Calu3 (cell line): Measurements from ENCODE around the gene DCLK2. TPM values are rescaled to one million over a fixed set of nuclear protein-coding genes. Genes with fewer than 3 reads are reported as not detected.

Experiments used
- BruUV-seq: library from RNA; stranded (reverse); fragments of 400-500 nt; replicated peaks from 2 replicates; lab custom pipeline; 2021; lab: Mats Ljungman, UMichigan
- CTCF ChIA-PET: fragments of 300-600 bp; sonication (Branson Sonifier 250); formaldehyde crosslinking; loops from one replicate; lab custom pipeline; 2022; ENCODE audit warnings: antibody characterized with exemption; lab: Charles Lee
- DNase-seq: peaks from one replicate; pipeline ENCODE4 v3.0.0; 2022
- H3K27ac Mint-ChIP-seq: one replicate; pipeline ENCODE4 v1.8.0; 2022; ENCODE audit warnings: mixed read lengths; ENCODE audit not compliant: unreplicated experiment
- H3K27me3 Mint-ChIP-seq: one replicate; pipeline ENCODE4 v1.8.0; 2022; ENCODE audit warnings: mixed read lengths; ENCODE audit not compliant: unreplicated experiment
- H3K36me3 Mint-ChIP-seq: one replicate; pipeline ENCODE4 v1.8.0; 2022; ENCODE audit warnings: mild to moderate bottlenecking, moderate library complexity, mixed read lengths; ENCODE audit not compliant: insufficient read depth, unreplicated experiment
- H3K4me1 Mint-ChIP-seq: one replicate; pipeline ENCODE4 v1.8.0; 2022; ENCODE audit warnings: mild to moderate bottlenecking, low read depth, mixed read lengths; ENCODE audit not compliant: unreplicated experiment
- H3K4me3 Mint-ChIP-seq: one replicate; pipeline ENCODE4 v1.8.0; 2022; ENCODE audit warnings: mild to moderate bottlenecking, low read depth, moderate library complexity, mixed read lengths; ENCODE audit not compliant: unreplicated experiment
- H3K9me3 Mint-ChIP-seq: one replicate; pipeline ENCODE4 v1.8.0; 2022; ENCODE audit warnings: low read depth, mixed read lengths; ENCODE audit not compliant: unreplicated experiment
- CTCF ChIP-seq: fragments of 200-600 bp; IDR thresholded peaks from one replicate; pipeline ENCODE4 v1.8.0; 2022; ENCODE audit warnings: antibody characterized with exemption; ENCODE audit not compliant: unreplicated experiment
- intact Hi-C: fragments of 100-400 bp; cut with micrococcal nuclease; formaldehyde crosslinking; loops from one replicate; pipeline ENCODE4 v1.10.0; 2022; ENCODE audit not compliant: unreplicated experiment
- total RNA-seq: library from RNA; stranded (reverse); gene quantifications from 2 replicates; pipeline ENCODE4 v1.2.3, GENCODE V29; 2022

DCLK2 gene
- total RNA-seq, 1 experiment from 2014 or later: 0.31 TPM

GRCh38 chr4:150258569-150258968 lies 180.3 kb downstream of the DCLK2 start:
- intact Hi-C loops: no loop called here
- H3K36me3 Mint-ChIP-seq: no peaks in the 10 kb centered on the region
- H3K27ac Mint-ChIP-seq: no peak overlapping the region
- CTCF ChIA-PET: no interaction called here
- no peaks in the 10 kb centered on the region for H3K9me3 Mint-ChIP-seq
- TF ChIP-seq CTCF: no peak
- no TSS peak for BruUV-seq
- H3K4me1 Mint-ChIP-seq: no peaks in the 10 kb centered on the region
- no peak overlapping the region for H3K4me3 Mint-ChIP-seq
- H3K27me3 Mint-ChIP-seq: no peaks in the 10 kb centered on the region
- DNase-seq: no peak

- H3K4me3 Mint-ChIP-seq: no peak overlapping the region
- no peaks in the 10 kb centered on the region for H3K9me3 Mint-ChIP-seq
- H3K27ac Mint-ChIP-seq: no peak overlapping the region
- no peak for DNase-seq
- CTCF ChIA-PET: no interaction called here
- no TSS peak for BruUV-seq
- H3K27me3 Mint-ChIP-seq: no peaks in the 10 kb centered on the region
- intact Hi-C loops: no loop called here
- H3K36me3 Mint-ChIP-seq: no peaks in the 10 kb centered on the region
- no peak for TF ChIP-seq CTCF
- H3K4me1 Mint-ChIP-seq: no peaks in the 10 kb centered on the region
Observed at GRCh38 chr4:150259861-150260567, 181.8 kb downstream of the DCLK2 start.

- no TSS peak for BruUV-seq
- no peak for DNase-seq
Observed at GRCh38 chr4:150261571-150261970, 183.3 kb downstream of the DCLK2 start.

GRCh38 chr4:150262611-150263010 lies 184.4 kb downstream of the DCLK2 start:
- intact Hi-C loops: no loop called here
- no peaks in the 10 kb centered on the region for H3K27me3 Mint-ChIP-seq
- no peaks in the 10 kb centered on the region for H3K36me3 Mint-ChIP-seq
- H3K9me3 Mint-ChIP-seq: no peaks in the 10 kb centered on the region
- no peak for TF ChIP-seq CTCF
- H3K27ac Mint-ChIP-seq: no peak overlapping the region
- CTCF ChIA-PET: no interaction called here
- no peaks in the 10 kb centered on the region for H3K4me1 Mint-ChIP-seq
- DNase-seq: no peak
- no TSS peak for BruUV-seq
- no peak overlapping the region for H3K4me3 Mint-ChIP-seq

More at GRCh38 chr4:150261571-150261970, 183.3 kb downstream of the DCLK2 start:
- no peak for TF ChIP-seq CTCF
- CTCF ChIA-PET: no interaction called here
- no peaks in the 10 kb centered on the region for H3K27me3 Mint-ChIP-seq
- intact Hi-C loops: no loop called here
- H3K27ac Mint-ChIP-seq: no peak overlapping the region
- no peaks in the 10 kb centered on the region for H3K9me3 Mint-ChIP-seq
- no peaks in the 10 kb centered on the region for H3K4me1 Mint-ChIP-seq
- no peaks in the 10 kb centered on the region for H3K36me3 Mint-ChIP-seq
- no peak overlapping the region for H3K4me3 Mint-ChIP-seq
